Esophagus muscularis mucosa (tissue), 3 donors: ENCODE data around the gene DKK1.

ENCODE experiments used
- POLR2A ChIP-seq: fragments of 450-650 bp; IDR thresholded peaks from one replicate; pipeline ENCODE4 v1.6.1; 2017; ENCODE audit warnings: antibody characterized with exemption, moderate library complexity, mild to moderate bottlenecking, low read depth
- POLR2AphosphoS5 ChIP-seq, 2 donors: sonication (generic); formaldehyde crosslinking; IDR thresholded peaks; one replicate each; pipeline ENCODE4 v1.6.1; 2017; ENCODE audit warnings: antibody characterized with exemption in 2 of 2
- TF ChIP-seq, protein P1 (sequence below), 3 experiments: fragments of 200-600 bp in 2 of 3; fragments of 450-650 bp in 1 of 3; sonication (generic) in 2 of 3; IDR thresholded peaks; one replicate each; pipeline ENCODE4 v1.5.1; 2017 to 2019; ENCODE audit warnings: antibody characterized with exemption in 3 of 3, mild to moderate bottlenecking in 2 of 3, moderate library complexity in 1 of 3

- TF ChIP-seq, protein P1, sequence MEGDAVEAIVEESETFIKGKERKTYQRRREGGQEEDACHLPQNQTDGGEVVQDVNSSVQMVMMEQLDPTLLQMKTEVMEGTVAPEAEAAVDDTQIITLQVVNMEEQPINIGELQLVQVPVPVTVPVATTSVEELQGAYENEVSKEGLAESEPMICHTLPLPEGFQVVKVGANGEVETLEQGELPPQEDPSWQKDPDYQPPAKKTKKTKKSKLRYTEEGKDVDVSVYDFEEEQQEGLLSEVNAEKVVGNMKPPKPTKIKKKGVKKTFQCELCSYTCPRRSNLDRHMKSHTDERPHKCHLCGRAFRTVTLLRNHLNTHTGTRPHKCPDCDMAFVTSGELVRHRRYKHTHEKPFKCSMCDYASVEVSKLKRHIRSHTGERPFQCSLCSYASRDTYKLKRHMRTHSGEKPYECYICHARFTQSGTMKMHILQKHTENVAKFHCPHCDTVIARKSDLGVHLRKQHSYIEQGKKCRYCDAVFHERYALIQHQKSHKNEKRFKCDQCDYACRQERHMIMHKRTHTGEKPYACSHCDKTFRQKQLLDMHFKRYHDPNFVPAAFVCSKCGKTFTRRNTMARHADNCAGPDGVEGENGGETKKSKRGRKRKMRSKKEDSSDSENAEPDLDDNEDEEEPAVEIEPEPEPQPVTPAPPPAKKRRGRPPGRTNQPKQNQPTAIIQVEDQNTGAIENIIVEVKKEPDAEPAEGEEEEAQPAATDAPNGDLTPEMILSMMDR (IDR thresholded peaks at IDR 0.05): no peak
- TF ChIP-seq POLR2A (no peak), POLR2AphosphoS5 (IDR thresholded peaks at IDR 0.05) (no peak)
These were observed 29.6 kb upstream of the DKK1 start for GRCh38 chr10:52284416-52285013.
